Naive B cell (primary cell): Measurements from ENCODE around the gene SP100. TPM values are rescaled to one million over a fixed set of nuclear protein-coding genes. Genes with fewer than 3 reads are reported as not detected.
"Not testable (repeated sequence)": the region's sequence is repeated elsewhere in the genome, so short reads cannot be mapped to it uniquely, and the experiment has no call there.

ENCODE experiments used
- ATAC-seq, 2 donors: fragments of 150-1000 bp; cut with Tn5 transposase; 2 replicates each; pipeline ENCODE4 v1.10.0; 2021; ENCODE audit warnings: low read depth in 2 of 2, mild to moderate bottlenecking in 2 of 2, moderate library complexity in 2 of 2
- DNase-seq: peaks from one replicate; pipeline ENCODE4 v3.0.0; 2022
- H3K27ac Mint-ChIP-seq, 6 donors: one replicate each; pipeline ENCODE4 v1.8.0; 2020 to 2022; ENCODE audit warnings: mild to moderate bottlenecking in 6 of 6, mixed read lengths in 6 of 6, moderate library complexity in 5 of 6, inconsistent platforms in 2 of 6
- H3K27me3 Mint-ChIP-seq, 3 donors: one replicate each; pipeline ENCODE4 v1.8.0; 2021 to 2022; ENCODE audit warnings: mixed read lengths in 3 of 3, mild to moderate bottlenecking in 1 of 3
- H3K36me3 Mint-ChIP-seq, 2 donors: one replicate each; pipeline ENCODE4 v1.8.0; 2020 to 2022; ENCODE audit warnings: mixed read lengths in 2 of 2, inconsistent platforms in 1 of 2, mild to moderate bottlenecking in 1 of 2
- H3K4me1 Mint-ChIP-seq, 3 donors: one replicate each; pipeline ENCODE4 v1.8.0; 2020 to 2022; ENCODE audit warnings: mixed read lengths in 3 of 3, inconsistent platforms in 1 of 3, mild to moderate bottlenecking in 1 of 3, moderate library complexity in 1 of 3
- H3K4me3 Mint-ChIP-seq, 8 donors: one replicate each; pipeline ENCODE4 v1.8.0; 2020 to 2022; ENCODE audit warnings: mild to moderate bottlenecking in 8 of 8, mixed read lengths in 8 of 8, moderate library complexity in 8 of 8, inconsistent platforms in 2 of 8
- H3K9me3 Mint-ChIP-seq, 7 donors: one replicate each; pipeline ENCODE4 v1.8.0; 2020 to 2022; ENCODE audit warnings: mixed read lengths in 7 of 7, mild to moderate bottlenecking in 5 of 7, inconsistent platforms in 2 of 7, moderate library complexity in 1 of 7
- polyA plus RNA-seq, 6 donors: library from polyadenylated mRNA; unstranded; fragments of 300-500 nt; fragmentation: Illumina TruSeq; gene quantifications; one replicate each; pipeline ENCODE4 v1.2.3, GENCODE V29; 2021; ENCODE audit warnings: low read depth in 6 of 6

Gene SP100
- polyA plus RNA-seq, 6 donors from 2014 or later: 188 to 428 (median 231) TPM

DNA sequence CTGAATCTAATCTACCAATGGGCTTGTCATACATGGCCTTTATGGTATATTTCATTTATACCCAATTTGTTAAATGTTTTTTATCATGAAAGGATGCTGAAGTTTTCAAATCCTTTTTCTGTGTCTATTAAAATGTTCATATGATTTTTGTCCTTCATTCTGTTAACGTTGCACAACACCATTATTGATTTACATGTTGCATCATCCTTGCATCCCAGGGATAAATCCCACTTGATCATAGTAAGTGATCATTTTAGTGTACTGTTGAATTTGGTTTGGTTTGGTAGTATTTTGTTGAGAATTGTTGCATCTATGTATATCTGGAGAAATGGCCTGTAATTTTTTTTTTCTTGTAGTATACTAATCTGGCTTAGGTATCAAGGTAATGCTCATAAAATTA lies 9.4 kb downstream of the SP100 start:
- Mint-ChIP-seq H3K4me1 (peaks cover 66 to 89% (median 87%) of the 10 kb centered on the region in 3 donors), H3K27ac (peak overlapping the region; percentile 13 to 85 (median 70)), H3K27me3 (no peaks in the 10 kb centered on the region), H3K9me3 (peaks cover 4 to 14% (median 8%) of the 10 kb centered on the region in 7 donors), H3K4me3 (peak overlapping the region in 7 of 8 donors; percentile 31 to 79 (median 66)), H3K36me3 (peaks cover 60 to 69% of the 10 kb centered on the region in 2 donors)
- no peak for ATAC-seq
- no peak for DNase-seq

DNA sequence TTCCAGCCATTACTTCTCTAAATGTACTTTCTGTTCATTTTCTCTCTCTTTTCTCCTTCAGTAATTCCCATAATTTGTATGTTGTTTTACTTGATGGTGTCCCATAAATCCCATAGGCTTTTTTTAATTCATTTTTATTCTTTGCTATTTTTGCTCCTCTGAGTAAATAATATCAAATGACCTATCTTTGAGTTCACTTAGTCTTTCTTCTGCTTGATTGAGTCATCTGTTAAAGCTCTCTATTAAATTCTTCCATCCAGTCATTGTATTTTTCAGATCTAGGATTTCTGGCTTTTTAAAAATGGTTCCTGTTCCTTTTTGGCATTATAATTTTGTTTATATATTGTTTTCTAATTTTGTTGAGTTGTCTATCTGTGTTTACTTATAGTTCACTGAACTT lies 13.5 kb downstream of the SP100 start:
- peak overlapping the region in 4 of 6 donors; percentile 76 to 96 (median 84) for H3K27ac Mint-ChIP-seq
- ATAC-seq (no peak), DNase-seq (no peak)
- peaks cover 4 to 19% (median 10%) of the 10 kb centered on the region in 7 donors for H3K9me3 Mint-ChIP-seq
- peak overlapping the region in 7 of 8 donors; percentile 5 to 62 (median 36) for H3K4me3 Mint-ChIP-seq
- peaks cover 44 to 49% of the 10 kb centered on the region in 2 donors for H3K36me3 Mint-ChIP-seq
- H3K4me1 Mint-ChIP-seq: peaks cover 50 to 77% (median 70%) of the 10 kb centered on the region in 3 donors
- H3K27me3 Mint-ChIP-seq: no peaks in the 10 kb centered on the region

DNA sequence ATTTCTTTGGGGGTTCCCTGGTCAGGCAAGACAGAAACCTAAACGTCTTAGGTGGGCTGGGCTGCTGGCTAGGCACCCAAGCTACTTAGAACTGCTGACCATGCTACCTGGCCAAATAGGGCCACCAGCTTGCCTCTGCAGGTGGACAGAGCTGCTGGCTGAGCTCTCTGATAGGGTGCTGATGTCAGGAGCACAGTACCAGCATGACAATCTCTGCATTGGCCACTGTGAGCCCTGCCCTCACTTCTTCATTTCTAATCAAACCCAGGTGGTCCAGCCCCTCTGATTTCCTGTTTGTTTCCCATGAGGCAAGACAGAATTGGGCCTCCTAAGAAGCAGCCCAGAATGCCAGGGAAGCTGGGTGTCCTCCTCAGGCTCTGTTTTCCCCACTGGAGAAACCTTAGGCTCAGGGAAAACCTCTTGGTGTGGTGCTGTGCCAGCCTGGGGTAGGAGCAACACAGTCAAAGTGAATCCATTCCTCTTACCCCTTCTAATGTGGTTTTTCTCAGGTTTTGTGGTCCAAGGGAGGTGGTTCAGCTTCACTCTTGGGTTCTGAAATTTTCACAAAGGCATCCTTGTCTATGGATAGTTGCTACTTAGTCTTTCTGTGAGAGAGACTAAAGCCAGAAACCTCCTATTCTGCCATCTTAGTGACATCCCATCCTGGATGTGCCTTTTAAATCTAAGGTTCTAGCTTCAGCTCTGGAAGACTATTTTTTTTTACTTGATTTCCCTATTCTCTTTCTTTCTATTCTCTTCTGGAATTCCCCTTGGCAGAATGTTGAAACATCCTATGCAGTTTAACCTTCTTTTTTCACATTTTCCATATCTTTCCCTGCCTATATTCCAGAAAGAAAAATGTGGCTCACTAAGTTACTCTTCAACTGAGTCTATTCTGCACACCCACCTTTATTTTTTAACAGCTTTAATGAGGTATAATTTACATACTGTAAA lies 15.2 kb downstream of the SP100 start:
- peaks cover 44 to 72% (median 65%) of the 10 kb centered on the region in 3 donors for H3K4me1 Mint-ChIP-seq
- peak; percentile 81 to 83 for ATAC-seq
- peaks cover 5 to 33% (median 13%) of the 10 kb centered on the region in 7 donors for H3K9me3 Mint-ChIP-seq

DNA sequence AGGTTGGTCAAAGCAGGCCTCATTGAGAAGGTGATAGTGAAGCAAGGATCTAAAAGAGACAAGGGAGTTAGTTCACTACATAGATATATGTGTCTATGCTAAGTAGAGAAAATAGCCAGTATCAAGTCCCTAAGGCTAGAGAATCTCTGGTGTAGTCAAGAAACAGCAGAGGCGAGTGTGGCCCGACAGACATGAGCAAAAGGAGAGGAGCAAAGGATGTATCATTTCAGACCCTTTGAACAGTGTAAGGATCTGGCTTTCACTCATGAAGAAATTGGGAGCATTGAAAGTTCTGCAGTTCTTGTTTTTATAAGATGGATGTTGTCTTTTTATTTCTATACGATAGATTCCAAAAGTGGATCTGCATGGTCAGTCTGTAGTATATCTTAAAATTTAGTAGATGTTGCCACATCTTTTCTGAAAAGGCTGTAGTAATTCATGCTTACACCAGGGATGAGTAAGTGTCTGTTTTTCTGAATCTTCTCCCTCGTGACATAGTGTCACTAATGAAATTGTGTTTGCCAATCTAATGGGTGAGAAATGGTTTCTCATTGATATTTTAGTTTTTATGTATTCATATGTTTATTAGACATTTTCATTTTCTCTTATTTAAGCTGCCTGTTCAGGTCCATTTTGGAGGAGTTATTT lies 18.8 kb downstream of the SP100 start:
- peak overlapping the region; percentile 19 to 89 (median 87) for H3K27ac Mint-ChIP-seq
- DNase-seq (no peak), ATAC-seq (no peak)
- H3K27me3 Mint-ChIP-seq: no peaks in the 10 kb centered on the region
- H3K9me3 Mint-ChIP-seq: peaks cover 3 to 33% (median 6%) of the 10 kb centered on the region in 7 donors
- peaks cover 47 to 72% (median 52%) of the 10 kb centered on the region in 3 donors for H3K4me1 Mint-ChIP-seq
- H3K4me3 Mint-ChIP-seq: peak overlapping the region in 6 of 8 donors; percentile 3 to 64 (median 46)
- peaks cover 24 to 37% of the 10 kb centered on the region in 2 donors for H3K36me3 Mint-ChIP-seq

More for the DNA sequence above, 15.2 kb downstream of the SP100 start:
- H3K4me3 Mint-ChIP-seq: peak overlapping the region; percentile 16 to 84 (median 68)
- peak overlapping the region; percentile 63 to 96 (median 88) for H3K27ac Mint-ChIP-seq
- DNase-seq: no peak
- no peaks in the 10 kb centered on the region for H3K27me3 Mint-ChIP-seq
- H3K36me3 Mint-ChIP-seq: peaks cover 42 to 47% of the 10 kb centered on the region in 2 donors

DNA sequence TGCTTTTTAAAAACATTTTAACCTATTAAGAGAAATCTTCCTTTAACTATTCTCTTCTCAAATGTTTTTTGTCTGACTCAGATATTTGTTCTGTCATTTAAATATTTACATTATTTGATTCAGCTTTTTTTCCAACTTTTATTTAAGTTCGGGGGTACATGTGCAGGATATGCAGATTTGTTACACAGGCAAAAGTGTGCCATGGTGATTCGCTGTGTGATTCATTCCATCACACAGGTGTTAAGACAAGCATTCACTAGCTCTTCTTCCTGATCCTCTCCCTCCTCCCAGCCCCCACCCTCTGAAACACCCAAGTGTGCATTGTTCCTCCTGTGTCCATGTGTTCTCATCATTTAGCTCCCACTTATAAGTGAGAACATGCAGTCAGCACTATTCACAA lies 19.4 kb downstream of the SP100 start:
- Mint-ChIP-seq H3K4me1 (peaks cover 44 to 66% (median 49%) of the 10 kb centered on the region in 3 donors), H3K9me3 (peaks cover 3 to 29% (median 6%) of the 10 kb centered on the region in 7 donors), H3K27me3 (no peaks in the 10 kb centered on the region), H3K36me3 (peaks cover 19 to 34% of the 10 kb centered on the region in 2 donors), H3K4me3 (peak overlapping the region in 1 of 8 donors; percentile 35), H3K27ac (peak overlapping the region in 5 of 6 donors; percentile 36 to 92 (median 86))
- ATAC-seq: no peak
- DNase-seq: no peak

DNA sequence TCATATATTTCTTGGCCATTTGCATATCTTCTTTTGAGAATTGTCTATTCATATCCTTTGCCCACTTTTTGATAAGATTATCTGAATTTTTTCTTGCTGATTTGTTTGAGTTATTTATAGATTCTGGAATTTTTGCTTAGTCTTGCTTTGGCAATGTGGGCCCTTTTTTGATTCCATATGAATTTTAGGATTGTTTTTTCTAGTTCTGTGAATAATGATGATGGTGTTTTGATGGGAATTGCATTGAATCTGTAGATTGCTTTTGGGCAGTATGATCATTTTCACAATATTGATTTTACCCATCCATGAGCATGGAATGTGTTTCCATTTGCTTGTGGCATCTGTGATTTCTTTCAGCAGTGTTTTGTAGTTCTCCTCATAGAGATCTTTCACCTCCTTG lies 23.1 kb downstream of the SP100 start:
- not testable (repeated sequence) for H3K27me3 Mint-ChIP-seq, DNase-seq, ATAC-seq
- peak overlapping the region; percentile 79 to 98 (median 96) for H3K27ac Mint-ChIP-seq
- peaks cover 3 to 24% (median 6%) of the 10 kb centered on the region in 7 donors for H3K9me3 Mint-ChIP-seq
- H3K4me1 Mint-ChIP-seq: peaks cover 44 to 78% (median 55%) of the 10 kb centered on the region in 3 donors
- peak overlapping the region in 7 of 8 donors; percentile 70 to 93 (median 89) for H3K4me3 Mint-ChIP-seq
- peaks cover 23 to 30% of the 10 kb centered on the region in 2 donors for H3K36me3 Mint-ChIP-seq

DNA sequence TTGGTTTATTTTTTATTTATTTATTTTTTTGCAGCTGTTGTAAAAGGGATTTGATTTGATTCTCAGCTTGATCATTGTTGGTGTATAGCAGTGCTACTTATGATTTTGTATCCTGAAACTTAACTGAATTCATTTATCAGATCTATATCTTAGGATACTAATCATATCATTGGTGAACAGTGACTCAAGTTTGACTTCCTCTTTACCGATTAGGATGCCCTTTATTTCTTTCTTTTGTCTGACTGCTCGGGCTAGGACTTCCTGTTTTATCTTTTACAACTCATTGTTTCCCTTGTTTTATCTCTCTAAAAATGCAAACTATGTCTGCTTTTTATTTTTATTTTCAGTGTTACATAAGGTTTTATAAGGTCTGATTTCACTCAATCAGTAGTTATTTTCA lies 23.6 kb downstream of the SP100 start:
- ATAC-seq (peak; percentile 76 to 78), DNase-seq (peak; percentile 52)
- Mint-ChIP-seq H3K4me1 (peaks cover 43 to 78% (median 55%) of the 10 kb centered on the region in 3 donors), H3K4me3 (peak overlapping the region; percentile 37 to 93 (median 88)), H3K27ac (peak overlapping the region; percentile 79 to 98 (median 96)), H3K36me3 (peaks cover 28 to 35% of the 10 kb centered on the region in 2 donors), H3K27me3 (no peaks in the 10 kb centered on the region), H3K9me3 (peaks cover 3 to 24% (median 6%) of the 10 kb centered on the region in 7 donors)

DNA sequence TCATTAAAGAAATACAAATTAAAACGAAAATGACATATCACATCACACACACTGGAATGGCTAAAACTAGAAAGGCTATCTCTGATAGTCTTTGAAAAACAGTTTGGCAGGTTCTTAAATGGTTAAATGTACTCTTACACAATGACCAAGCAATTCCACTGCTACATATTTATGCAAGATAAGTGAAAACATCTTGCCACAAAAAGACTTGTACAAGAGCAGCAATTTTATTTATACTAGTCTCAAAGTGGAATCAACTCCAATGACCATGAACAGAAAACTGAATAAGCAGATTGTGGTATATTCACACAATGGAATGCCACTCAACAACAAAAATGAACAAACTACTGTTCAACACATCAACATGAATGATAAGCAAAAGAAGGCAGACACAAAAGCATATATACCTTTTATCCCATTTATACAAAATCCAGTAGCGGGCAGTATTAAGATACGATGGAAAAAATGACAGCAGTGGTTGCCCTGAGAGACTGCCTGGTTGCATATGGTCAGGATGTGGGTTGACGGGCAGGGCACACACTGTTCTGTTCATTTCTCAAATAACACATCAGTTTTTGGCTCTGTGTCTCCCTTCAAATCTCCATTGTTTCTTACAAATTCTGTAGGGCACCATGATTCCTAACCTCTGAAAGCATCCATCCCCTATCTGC lies 25.4 kb downstream of the SP100 start:
- Mint-ChIP-seq H3K4me1 (peaks cover 42 to 81% (median 54%) of the 10 kb centered on the region in 3 donors), H3K27me3 (no peaks in the 10 kb centered on the region), H3K9me3 (peaks cover 1 to 9% (median 2%) of the 10 kb centered on the region in 7 donors), H3K27ac (peak overlapping the region; percentile 76 to 97 (median 86)), H3K4me3 (peak overlapping the region; percentile 50 to 86 (median 65)), H3K36me3 (peaks cover 36 to 38% of the 10 kb centered on the region in 2 donors)
- ATAC-seq (peak; percentile 80 to 81), DNase-seq (peak; percentile 44)

DNA sequence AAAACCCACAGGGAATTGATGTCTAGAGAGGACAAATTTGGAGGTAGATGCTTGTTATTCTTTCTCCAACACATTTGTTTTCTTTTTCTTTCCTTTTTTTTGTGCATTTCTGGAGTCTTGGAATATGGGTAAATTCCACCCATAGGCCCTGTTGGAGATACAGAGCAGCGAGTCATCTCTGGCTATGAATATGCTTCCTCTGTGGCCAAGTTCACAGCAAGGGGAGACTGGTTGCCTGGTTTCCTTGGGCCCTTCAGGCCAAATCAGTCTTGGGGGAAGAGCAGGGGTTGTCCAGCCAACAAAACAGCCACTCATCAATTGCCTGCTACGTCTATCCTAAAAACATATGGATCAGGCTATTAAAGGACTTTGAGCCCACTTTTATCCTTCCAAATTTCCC lies 27.5 kb downstream of the SP100 start:
- DNase-seq: no peak
- Mint-ChIP-seq H3K4me3 (peak overlapping the region in 3 of 8 donors; percentile 48 to 68 (median 63)), H3K36me3 (peaks cover 45 to 49% of the 10 kb centered on the region in 2 donors), H3K9me3 (peaks cover 0 to 4% (median 0%) of the 10 kb centered on the region in 7 donors), H3K27me3 (no peaks in the 10 kb centered on the region), H3K4me1 (peaks cover 54 to 88% (median 72%) of the 10 kb centered on the region in 3 donors), H3K27ac (peak overlapping the region; percentile 8 to 97 (median 65))
- ATAC-seq: no peak

DNA sequence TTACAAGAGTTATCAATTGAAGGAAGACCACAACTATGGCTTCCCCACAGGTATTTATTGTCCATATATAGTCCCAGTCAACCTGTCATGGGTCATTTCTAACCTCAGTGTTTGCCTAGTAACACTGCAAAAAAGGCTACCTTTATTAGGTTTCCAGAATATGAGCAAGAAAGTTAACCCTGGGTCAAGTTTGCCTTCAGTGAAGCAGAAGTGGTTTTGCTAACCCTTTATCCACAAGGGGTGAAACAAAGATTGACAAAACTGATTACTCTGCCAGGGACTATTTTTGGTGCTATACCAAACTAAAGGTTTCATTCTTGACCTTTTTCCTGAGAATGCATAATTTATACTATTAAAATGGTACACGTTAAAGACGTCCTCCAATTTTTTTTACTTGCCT lies 28.8 kb downstream of the SP100 start:
- H3K9me3 Mint-ChIP-seq: no peaks in the 10 kb centered on the region
- H3K27ac Mint-ChIP-seq: peak overlapping the region in 5 of 6 donors; percentile 34 to 97 (median 90)
- peak overlapping the region in 2 of 8 donors; percentile 12 to 37 for H3K4me3 Mint-ChIP-seq
- no peak for ATAC-seq
- H3K27me3 Mint-ChIP-seq: no peaks in the 10 kb centered on the region
- peaks cover 54 to 56% of the 10 kb centered on the region in 2 donors for H3K36me3 Mint-ChIP-seq
- DNase-seq: no peak
- H3K4me1 Mint-ChIP-seq: peaks cover 57 to 88% (median 72%) of the 10 kb centered on the region in 3 donors

DNA sequence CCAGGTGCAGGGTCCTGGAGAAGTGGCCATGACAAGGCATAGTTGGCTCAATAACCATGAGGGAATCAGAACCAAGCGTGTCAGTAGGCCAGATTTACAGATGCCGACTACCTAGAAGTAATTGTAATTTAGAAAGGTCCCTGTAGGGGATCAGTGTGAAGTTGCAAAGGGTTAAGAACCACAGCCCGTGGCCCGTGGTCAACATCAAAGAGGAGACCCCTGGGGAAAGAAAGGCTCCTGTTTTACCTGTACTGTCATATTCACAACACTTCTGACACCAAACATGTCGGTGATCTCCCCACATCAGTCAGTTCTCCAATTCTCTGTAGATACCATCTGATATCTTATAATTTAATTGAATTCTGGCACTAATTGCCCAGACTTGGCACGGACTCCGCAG lies 31.0 kb downstream of the SP100 start:
- H3K4me1 Mint-ChIP-seq: peaks cover 54 to 92% (median 80%) of the 10 kb centered on the region in 3 donors
- H3K36me3 Mint-ChIP-seq: peaks cover 66 to 71% of the 10 kb centered on the region in 2 donors
- H3K27me3 Mint-ChIP-seq: no peaks in the 10 kb centered on the region
- peak overlapping the region; percentile 97 to 100 (median 99) for H3K27ac Mint-ChIP-seq
- ATAC-seq: no peak
- H3K9me3 Mint-ChIP-seq: no peaks in the 10 kb centered on the region
- H3K4me3 Mint-ChIP-seq: peak overlapping the region in 5 of 8 donors; percentile 25 to 87 (median 63)
- DNase-seq: no peak
